HFF-Myc (cell line): Measurements from ENCODE around the gene FZD10.

Experiments
- DNase-seq: peaks from one replicate; pipeline ENCODE4 v3.0.0-alpha.2; 2011; ENCODE audit warnings: low read depth; ENCODE audit errors: extremely low read depth
- H3K4me3 ChIP-seq: replicated peaks from 2 replicates; pipeline ENCODE4 v1.5.1; 2011; ENCODE audit warnings: low read depth, mild to moderate bottlenecking, control low read depth, low read length
- TF ChIP-seq, protein P1 (sequence below): IDR thresholded peaks from 2 replicates; pipeline ENCODE4 v1.5.1; 2012; ENCODE audit warnings: mild to moderate bottlenecking, low read depth, low read length, control low read depth; ENCODE audit errors: missing control alignments

The FZD10 gene

DNA sequence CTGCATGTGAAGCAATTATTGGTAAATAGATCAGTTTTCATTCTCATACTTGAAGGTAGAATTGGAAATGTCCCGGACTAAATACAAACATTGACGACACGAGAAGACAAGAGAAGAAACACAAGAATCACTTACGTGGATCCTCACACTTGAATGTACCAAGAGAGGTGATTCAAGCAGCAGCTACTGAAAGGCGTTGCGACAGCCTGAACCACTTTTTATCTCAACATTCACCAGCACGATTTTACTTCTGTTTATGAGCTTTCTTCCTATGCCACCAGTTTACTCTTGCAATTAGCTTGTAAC, 3.6 kb upstream of the FZD10 start:
- TF ChIP-seq, protein P1, sequence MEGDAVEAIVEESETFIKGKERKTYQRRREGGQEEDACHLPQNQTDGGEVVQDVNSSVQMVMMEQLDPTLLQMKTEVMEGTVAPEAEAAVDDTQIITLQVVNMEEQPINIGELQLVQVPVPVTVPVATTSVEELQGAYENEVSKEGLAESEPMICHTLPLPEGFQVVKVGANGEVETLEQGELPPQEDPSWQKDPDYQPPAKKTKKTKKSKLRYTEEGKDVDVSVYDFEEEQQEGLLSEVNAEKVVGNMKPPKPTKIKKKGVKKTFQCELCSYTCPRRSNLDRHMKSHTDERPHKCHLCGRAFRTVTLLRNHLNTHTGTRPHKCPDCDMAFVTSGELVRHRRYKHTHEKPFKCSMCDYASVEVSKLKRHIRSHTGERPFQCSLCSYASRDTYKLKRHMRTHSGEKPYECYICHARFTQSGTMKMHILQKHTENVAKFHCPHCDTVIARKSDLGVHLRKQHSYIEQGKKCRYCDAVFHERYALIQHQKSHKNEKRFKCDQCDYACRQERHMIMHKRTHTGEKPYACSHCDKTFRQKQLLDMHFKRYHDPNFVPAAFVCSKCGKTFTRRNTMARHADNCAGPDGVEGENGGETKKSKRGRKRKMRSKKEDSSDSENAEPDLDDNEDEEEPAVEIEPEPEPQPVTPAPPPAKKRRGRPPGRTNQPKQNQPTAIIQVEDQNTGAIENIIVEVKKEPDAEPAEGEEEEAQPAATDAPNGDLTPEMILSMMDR, result no peak

DNA sequence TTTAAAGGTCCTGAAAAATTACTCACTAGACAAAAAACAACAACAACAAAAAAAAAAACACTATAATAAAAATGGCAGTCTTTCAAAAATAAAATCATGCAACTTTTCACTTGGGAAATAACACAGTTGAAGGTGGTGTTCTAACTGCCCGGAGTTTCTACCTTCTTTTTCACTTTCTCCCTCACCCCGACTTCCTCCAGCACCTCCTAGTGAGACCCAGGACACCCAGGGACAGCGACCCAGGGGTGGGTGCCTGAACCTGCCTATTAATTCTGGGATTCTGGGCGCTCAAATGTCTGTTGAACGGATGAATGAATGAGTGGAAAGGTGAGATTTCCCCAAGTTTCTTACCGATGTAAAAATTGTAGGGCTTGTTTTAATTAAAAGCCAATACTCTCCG, 2.0 kb upstream of the FZD10 start:
- H3K4me3 ChIP-seq, result no peak overlapping the region
- DNase-seq, result no peak
- TF ChIP-seq, protein P1, result no peak

More for the DNA sequence above, 3.6 kb upstream of the FZD10 start:
- H3K4me3 ChIP-seq, result no peak overlapping the region
- DNase-seq, result no peak

DNA sequence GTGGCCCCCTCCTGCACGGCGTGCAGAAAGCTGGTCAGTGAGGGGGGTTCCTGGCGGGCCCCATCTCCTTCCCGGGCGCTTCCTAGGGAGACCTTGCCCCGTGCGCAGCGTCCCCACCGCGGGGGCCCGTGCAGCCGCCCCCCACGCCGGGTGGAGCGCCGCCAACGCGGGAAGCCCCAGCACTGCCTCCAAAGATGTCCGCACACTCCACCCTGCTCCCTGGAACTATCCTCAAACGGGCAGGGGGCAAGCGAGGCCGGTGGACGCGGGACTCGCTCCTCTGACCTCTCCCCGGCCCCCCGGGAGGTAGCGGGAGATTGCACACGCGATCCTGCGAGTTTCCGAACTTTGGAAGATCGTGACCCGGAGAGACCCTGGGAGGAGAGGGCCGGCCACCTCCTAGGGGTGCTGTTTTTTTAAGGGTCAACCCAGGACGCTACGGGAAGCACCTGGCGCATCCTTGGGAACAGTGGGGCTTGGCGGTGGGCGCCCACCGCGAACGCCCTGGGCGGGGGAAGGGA, 1.5 kb upstream of the FZD10 start:
- TF ChIP-seq, protein P1, result no peak
- H3K4me3 ChIP-seq, result no peak overlapping the region
- no peak for DNase-seq

DNA sequence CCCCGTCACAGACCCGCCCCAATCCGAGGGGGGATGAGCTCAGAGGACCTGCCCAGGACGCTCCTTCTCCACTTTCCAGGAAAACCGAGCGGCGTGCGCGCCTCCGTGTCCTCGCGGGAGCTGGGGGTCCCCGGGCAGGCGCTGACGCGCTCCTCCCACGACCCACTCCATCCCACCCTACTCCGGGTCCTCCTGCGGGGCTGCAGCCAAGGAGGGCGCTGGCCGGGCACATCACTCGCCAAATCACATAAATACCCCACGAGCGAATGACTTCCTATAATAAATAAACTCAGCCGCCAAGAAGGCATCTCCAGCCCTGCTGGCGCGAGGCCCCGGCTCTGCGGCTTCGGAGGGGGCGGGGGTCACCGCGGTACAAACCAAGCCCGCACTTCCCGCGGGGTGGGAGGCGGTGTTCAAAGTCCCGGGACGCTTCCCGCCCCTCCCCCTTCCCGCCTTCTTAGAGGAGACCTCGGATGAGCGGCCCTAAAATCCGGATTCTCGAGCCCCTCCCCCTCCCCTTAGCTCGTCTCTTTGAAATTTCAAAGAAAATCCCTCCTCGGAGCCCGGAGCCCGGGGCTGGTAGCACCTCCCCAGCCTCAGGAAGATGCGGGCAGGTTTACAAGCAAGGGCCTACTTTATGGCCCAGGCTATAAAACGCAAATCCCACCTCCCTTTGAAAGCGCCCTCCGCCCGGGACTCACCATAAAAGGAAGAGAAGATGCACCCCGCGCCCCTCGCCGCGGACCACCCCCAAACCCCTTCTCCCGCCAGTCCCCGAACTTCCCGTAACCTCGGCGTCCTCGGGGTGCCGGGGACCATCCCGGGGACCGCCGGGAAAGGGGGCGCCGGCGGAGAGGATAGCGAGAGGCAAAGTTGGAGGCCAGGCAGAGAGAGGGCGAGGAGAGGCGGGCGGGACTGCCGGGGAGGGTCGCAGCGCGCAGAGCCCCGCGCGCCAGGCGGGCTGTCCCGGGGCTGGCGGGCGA, 712 bp upstream of the FZD10 start:
- DNase-seq, result no peak
- no peak overlapping the region for H3K4me3 ChIP-seq
- TF ChIP-seq, protein P1, result no peak

DNA sequence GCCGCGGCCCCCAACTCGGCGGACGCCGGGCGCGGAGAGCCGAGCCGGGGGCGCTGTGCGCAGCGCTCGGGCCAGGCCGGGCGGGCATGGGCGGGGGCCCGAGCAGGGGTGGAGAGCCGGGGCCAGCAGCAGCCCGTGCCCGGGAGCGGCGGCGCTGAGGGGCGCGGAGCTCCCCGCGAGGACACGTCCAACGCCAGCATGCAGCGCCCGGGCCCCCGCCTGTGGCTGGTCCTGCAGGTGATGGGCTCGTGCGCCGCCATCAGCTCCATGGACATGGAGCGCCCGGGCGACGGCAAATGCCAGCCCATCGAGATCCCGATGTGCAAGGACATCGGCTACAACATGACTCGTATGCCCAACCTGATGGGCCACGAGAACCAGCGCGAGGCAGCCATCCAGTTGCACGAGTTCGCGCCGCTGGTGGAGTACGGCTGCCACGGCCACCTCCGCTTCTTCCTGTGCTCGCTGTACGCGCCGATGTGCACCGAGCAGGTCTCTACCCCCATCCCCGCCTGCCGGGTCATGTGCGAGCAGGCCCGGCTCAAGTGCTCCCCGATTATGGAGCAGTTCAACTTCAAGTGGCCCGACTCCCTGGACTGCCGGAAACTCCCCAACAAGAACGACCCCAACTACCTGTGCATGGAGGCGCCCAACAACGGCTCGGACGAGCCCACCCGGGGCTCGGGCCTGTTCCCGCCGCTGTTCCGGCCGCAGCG, 639 bp downstream of the FZD10 start:
- TF ChIP-seq, protein P1, result no peak
- no peak overlapping the region for H3K4me3 ChIP-seq
- no peak for DNase-seq

DNA sequence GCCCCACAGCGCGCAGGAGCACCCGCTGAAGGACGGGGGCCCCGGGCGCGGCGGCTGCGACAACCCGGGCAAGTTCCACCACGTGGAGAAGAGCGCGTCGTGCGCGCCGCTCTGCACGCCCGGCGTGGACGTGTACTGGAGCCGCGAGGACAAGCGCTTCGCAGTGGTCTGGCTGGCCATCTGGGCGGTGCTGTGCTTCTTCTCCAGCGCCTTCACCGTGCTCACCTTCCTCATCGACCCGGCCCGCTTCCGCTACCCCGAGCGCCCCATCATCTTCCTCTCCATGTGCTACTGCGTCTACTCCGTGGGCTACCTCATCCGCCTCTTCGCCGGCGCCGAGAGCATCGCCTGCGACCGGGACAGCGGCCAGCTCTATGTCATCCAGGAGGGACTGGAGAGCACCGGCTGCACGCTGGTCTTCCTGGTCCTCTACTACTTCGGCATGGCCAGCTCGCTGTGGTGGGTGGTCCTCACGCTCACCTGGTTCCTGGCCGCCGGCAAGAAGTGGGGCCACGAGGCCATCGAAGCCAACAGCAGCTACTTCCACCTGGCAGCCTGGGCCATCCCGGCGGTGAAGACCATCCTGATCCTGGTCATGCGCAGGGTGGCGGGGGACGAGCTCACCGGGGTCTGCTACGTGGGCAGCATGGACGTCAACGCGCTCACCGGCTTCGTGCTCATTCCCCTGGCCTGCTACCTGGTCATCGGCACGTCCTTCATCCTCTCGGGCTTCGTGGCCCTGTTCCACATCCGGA, 1.4 kb downstream of the FZD10 start:
- TF ChIP-seq, protein P1, result no peak
- DNase-seq, result no peak
- no peak overlapping the region for H3K4me3 ChIP-seq
